ENCODE data around the gene KDM4F.

Gene KDM4F

GRCh38 chr11:95092549-95093324, 43.5 kb downstream of the KDM4F start:
- DNase-seq = no peak

GRCh38 chr11:95093548-95093947, 44.3 kb downstream of the KDM4F start:
- no peak for DNase-seq

GRCh38 chr11:95095858-95096587, 46.8 kb downstream of the KDM4F start:
- no peak for DNase-seq

GRCh38 chr11:95097209-95097608, 48.0 kb downstream of the KDM4F start:
- no peak for DNase-seq

GRCh38 chr11:95098826-95099225, 49.6 kb downstream of the KDM4F start:
- DNase-seq = no peak

- no peak for DNase-seq
Measured at GRCh38 chr11:95100191-95100648, 51.0 kb downstream of the KDM4F start.
